SK-N-MC (cell line): ENCODE measurements around the gene OXCT1.

ENCODE experiments used
- DNase-seq: peaks from one replicate; pipeline ENCODE4 v3.0.0-alpha.2; 2011; ENCODE audit warnings: low read depth, low spot score
- H3K27ac ChIP-seq: fragments of 200-600 bp; sonication (generic); 2 replicates; pipeline ENCODE4 v1.5.1; 2016; ENCODE audit warnings: mixed run types
- H3K36me3 ChIP-seq: fragments of 200-600 bp; sonication (generic); 2 replicates; pipeline ENCODE4 v1.6.1; 2017; ENCODE audit warnings: antibody characterized with exemption, low read length, mixed read lengths; ENCODE audit not compliant: insufficient read depth
- H3K4me3 ChIP-seq: fragments of 200-600 bp; sonication (generic); 2 replicates; pipeline ENCODE4 v1.5.1; 2016
- H3K9ac ChIP-seq: fragments of 200-600 bp; sonication (generic); 2 replicates; pipeline ENCODE4 v1.8.0; 2017; ENCODE audit warnings: mixed run types, mixed read lengths; ENCODE audit not compliant: insufficient read length
- H3K9me3 ChIP-seq: fragments of 200-600 bp; sonication (generic); 2 replicates; pipeline ENCODE4 v1.6.1; 2017; ENCODE audit warnings: low read depth, mild to moderate bottlenecking, antibody characterized with exemption, low read length, moderate library complexity, mixed read lengths
- EZH2 ChIP-seq: fragments of 200-600 bp; sonication (generic); IDR thresholded peaks from one replicate; pipeline ENCODE4 v1.6.1; 2017; ENCODE audit warnings: antibody characterized with exemption
- FOXP2 ChIP-seq: optimal IDR thresholded peaks from 2 replicates; pipeline ENCODE3; 2011; ENCODE audit warnings: mild to moderate bottlenecking, moderate library complexity; ENCODE audit not compliant: insufficient read depth; ENCODE audit errors: extremely low read length, control extremely low read depth
- POLR2AphosphoS5 ChIP-seq: IDR thresholded peaks from 2 replicates; pipeline ENCODE4 v1.6.1; 2012; ENCODE audit warnings: mild to moderate bottlenecking, low read depth, low read length, borderline replicate concordance

OXCT1 gene

DNA sequence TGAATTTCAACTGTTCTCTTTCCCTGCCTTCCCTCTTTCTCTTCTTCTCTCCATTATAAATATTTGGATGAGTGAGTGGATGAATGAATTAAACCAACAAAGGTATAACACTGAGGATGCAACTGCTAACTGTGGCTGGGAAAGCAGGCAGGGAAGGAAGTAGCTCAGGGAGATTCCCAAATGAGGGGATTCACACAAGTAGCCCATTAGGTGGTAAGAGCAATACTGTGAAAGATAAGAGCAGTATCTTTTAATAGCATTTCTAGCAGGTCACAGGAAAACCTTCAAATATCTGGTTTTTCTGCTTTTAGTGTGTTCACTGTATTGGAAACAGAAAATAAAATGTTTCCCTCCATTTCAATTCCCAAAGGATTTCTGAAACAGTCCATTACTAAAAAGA is 105.6 kb downstream of the OXCT1 start:
- Histone ChIP-seq H3K4me3 (no peak overlapping the region), H3K9me3 (no peaks in the 10 kb centered on the region), H3K36me3 (peaks cover 22% of the 10 kb centered on the region), H3K27ac (no peak overlapping the region; the same call in 1 of the 2 replicates), H3K9ac (no peak overlapping the region)
- TF ChIP-seq FOXP2 (no peak), POLR2AphosphoS5 (no peak), EZH2 (no peak)
- no peak for DNase-seq

DNA sequence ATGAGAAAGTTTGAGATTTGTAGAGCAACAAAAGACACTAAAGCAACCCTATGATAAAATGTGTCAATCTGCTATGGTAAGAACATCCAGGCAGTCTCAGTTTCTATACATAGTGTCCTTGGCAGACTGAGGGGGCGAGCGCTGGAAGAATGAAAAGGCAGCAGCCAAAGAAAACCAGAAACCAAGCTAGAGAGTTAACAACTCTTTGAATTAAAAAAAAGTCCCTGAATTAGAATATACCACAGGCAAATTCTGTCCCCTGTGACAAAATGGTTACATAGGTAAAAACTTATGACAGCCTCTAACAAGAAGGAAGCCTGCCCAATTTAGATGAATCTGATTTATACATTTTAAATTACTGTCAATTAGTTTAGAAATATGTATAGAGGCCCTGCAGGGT is 106.7 kb downstream of the OXCT1 start:
- H3K36me3 ChIP-seq, result peaks cover 28% of the 10 kb centered on the region
- no peak for DNase-seq
- no peaks in the 10 kb centered on the region for H3K9me3 ChIP-seq
- peak overlapping the region; percentile 66 for H3K4me3 ChIP-seq
- H3K9ac ChIP-seq, result peak overlapping the region; percentile 1
- TF ChIP-seq FOXP2 (no peak), EZH2 (no peak), POLR2AphosphoS5 (no peak)
- peak overlapping the region; percentile 89 for H3K27ac ChIP-seq

DNA sequence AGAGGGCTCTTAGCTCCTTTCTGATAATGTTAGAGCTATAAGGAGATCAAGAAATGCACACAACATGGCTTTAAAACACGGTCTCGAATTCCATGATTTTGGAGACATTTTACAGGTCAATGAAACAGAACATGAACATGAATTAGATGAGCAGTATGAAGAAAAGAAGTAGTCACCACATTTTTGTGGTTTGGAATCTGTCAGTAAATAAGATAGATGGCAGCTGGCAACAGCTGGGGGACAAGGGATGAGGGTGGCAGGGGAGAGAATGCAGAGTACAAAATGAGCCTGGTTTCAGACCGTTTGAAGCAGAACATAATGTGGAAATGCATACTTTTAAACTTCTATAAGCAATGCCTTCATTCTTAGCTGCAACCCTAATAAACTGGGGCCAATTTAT is 107.1 kb downstream of the OXCT1 start:
- no peak for TF ChIP-seq FOXP2
- no peak for TF ChIP-seq EZH2
- TF ChIP-seq POLR2AphosphoS5, result no peak
- H3K9ac ChIP-seq, result peak overlapping the region; percentile 1
- peak overlapping the region; percentile 66 for H3K4me3 ChIP-seq
- H3K36me3 ChIP-seq, result peaks cover 29% of the 10 kb centered on the region
- no peak for DNase-seq
- peak overlapping the region; percentile 89 for H3K27ac ChIP-seq
- no peaks in the 10 kb centered on the region for H3K9me3 ChIP-seq

DNA sequence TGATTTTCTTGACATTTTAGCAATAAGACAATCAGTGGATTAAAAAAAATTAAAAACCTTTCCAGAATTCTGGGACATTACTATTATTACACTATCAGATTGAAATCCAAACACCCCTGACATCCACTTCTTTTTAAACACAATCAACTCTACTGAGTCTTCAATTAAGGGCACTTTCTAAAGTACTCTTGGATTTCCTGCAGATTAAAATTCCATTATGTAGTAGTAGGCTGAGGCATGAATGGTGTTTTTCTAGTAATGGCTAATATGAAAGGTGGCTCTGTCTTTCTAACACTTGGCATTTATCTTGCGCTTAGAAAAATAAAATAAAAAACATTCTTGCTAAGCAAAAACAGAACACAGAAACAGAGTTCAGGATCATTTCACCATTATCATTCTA is 107.8 kb downstream of the OXCT1 start:
- no peak for DNase-seq
- Histone ChIP-seq H3K36me3 (peaks cover 34% of the 10 kb centered on the region), H3K27ac (peak overlapping the region; percentile 89), H3K4me3 (peak overlapping the region; percentile 66), H3K9me3 (no peaks in the 10 kb centered on the region), H3K9ac (no peak overlapping the region)
- TF ChIP-seq EZH2, result no peak
- TF ChIP-seq POLR2AphosphoS5, result no peak
- TF ChIP-seq FOXP2, result no peak

DNA sequence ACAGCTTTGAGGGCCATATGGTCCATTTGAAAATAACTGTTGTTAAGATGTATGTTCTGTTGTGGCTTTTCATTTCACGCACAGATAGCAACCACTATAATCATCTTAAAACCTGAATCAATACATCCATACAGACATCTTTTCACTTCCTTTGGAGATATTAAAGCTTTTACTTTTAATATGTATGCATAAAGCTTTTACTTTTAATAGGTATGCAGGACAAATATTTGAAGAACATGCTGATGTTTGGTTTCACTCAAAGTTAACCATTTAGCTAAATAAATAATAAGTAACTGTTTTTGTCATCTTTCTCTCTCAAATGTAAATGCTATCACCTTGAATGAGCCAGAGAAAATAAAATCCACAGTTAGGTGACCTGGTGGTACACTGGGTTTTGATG is 108.6 kb downstream of the OXCT1 start:
- TF ChIP-seq POLR2AphosphoS5, result no peak
- no peak for TF ChIP-seq EZH2
- no peak for TF ChIP-seq FOXP2
- H3K36me3 ChIP-seq, result peaks cover 37% of the 10 kb centered on the region
- H3K4me3 ChIP-seq, result no peak overlapping the region
- no peaks in the 10 kb centered on the region for H3K9me3 ChIP-seq
- no peak overlapping the region for H3K27ac ChIP-seq
- DNase-seq, result no peak
- H3K9ac ChIP-seq, result no peak overlapping the region

DNA sequence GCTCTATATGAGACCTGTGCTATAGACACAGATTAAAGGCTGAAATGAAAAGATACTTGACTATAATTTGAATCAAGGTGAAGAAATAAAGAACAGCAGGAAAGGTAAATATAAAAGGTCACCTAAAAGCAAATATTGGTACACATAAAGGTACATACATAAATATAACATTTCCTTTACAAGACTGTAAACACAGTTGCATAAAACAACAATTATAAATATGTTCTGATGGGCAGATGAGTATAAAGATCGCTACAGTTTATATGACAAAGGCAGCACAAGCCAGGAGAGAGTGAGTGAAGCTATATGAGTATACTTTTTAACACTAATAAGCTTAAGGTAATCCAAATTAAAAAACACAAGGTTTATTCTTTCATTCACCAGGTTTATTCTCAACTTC is 114.5 kb downstream of the OXCT1 start:
- peaks cover 27% of the 10 kb centered on the region for H3K36me3 ChIP-seq
- no peak overlapping the region for H3K4me3 ChIP-seq
- no peak overlapping the region for H3K9ac ChIP-seq
- H3K9me3 ChIP-seq, result no peaks in the 10 kb centered on the region
- DNase-seq, result no peak
- no peak overlapping the region for H3K27ac ChIP-seq
- TF ChIP-seq EZH2 (no peak), FOXP2 (no peak), POLR2AphosphoS5 (no peak)

DNA sequence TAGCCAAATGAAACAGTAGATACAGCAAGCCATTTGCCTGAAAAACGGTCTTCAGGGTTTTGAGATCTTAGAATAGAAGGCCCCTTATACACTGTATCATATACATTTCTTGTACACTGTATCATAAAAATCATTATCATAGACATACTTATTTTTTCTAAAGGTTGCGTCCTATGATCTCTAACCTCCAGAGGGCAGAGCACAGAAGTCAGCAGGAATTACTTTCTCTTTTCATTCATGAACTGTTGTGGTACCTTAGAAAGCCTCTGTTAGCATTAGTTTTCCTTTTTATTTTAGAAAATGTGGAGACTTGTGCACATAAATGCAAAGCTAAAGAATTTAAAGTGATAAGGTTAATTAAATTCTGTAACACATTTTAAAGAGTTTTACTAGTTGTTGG is 115.4 kb downstream of the OXCT1 start:
- Histone ChIP-seq H3K27ac (no peak overlapping the region), H3K9me3 (no peaks in the 10 kb centered on the region), H3K9ac (no peak overlapping the region), H3K4me3 (no peak overlapping the region), H3K36me3 (peaks cover 22% of the 10 kb centered on the region; the same call in 1 of the 2 replicates)
- no peak for TF ChIP-seq EZH2
- TF ChIP-seq POLR2AphosphoS5, result no peak
- no peak for TF ChIP-seq FOXP2
- no peak for DNase-seq

DNA sequence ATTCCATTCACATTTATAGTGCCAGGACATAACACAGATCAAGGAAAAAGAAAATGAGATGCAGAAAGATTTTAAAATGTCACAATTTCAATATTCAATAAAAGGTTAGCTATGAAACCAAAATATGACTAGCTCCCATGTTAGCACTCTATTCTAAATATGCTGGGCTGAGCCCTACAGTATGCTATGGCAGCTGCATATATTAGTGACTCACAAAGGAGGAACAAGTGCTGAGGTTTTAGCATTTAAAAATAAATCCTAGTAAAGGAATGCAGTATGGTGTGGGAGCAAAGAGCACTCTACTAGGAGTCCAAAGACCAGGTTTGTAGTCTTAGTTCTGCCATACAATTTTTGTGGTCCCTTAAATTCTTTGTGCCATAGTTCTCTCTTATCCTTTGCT is 118.4 kb downstream of the OXCT1 start:
- Histone ChIP-seq H3K9me3 (no peaks in the 10 kb centered on the region), H3K36me3 (peaks cover 16% of the 10 kb centered on the region), H3K4me3 (no peak overlapping the region), H3K27ac (no peak overlapping the region), H3K9ac (no peak overlapping the region)
- no peak for DNase-seq
- no peak for TF ChIP-seq POLR2AphosphoS5
- no peak for TF ChIP-seq FOXP2

DNA sequence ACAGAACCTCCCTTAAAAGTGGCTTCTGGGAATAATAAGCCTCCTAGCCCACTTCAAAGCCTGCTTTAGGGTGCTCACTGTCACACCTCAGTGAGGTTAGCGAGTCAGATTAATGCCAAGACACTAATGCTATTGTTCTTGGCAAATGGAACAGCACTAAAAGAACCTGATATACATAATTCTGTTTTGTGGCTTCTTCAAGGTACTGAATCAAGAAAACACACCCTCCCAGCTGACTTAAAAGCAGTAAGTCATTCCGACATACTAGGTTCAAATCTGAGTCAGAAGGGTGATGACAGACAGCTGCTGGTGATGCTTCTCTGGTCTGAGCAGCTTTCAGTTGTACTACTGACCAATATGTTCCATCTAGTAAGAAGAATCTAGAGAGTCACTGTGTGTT is 121.6 kb downstream of the OXCT1 start:
- no peak overlapping the region for H3K4me3 ChIP-seq
- TF ChIP-seq FOXP2 (no peak), EZH2 (no peak), POLR2AphosphoS5 (no peak)
- no peak for DNase-seq
- H3K27ac ChIP-seq, result no peak overlapping the region
- H3K9me3 ChIP-seq, result no peaks in the 10 kb centered on the region
- no peak overlapping the region for H3K9ac ChIP-seq
- peaks cover 21% of the 10 kb centered on the region for H3K36me3 ChIP-seq
